NCI-H526 (cell line): ENCODE data around the gene TBCB.
"Not testable (repeated sequence)": the region's sequence is repeated elsewhere in the genome, so short reads cannot be mapped to it uniquely, and the experiment has no call there.

Source experiments
- DNase-seq, 2 experiments: peaks; one replicate each; lab custom pipeline; 2025; lab: John Stamatoyannopoulos, UW

TBCB gene

DNA sequence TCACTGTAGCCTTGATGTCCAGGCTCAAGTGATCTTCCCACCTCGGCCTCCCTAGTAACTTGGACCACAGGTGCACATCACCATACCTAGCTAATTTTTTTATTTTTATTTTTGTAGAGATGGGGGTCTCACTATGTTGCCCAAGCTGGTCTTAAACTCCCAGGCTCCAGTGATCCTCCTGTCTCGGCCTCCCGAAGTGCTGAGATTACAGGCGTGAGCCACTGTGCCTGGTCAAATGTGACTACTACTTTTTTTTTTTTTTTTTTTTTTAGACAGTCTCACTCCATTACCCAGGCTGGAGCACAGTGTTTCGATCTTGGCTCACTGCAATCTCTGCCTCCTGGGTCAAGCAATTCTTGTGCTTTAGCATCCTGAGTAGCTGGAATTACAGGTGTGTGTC lies 57.6 kb downstream of the TBCB start:
- DNase-seq: no peak

DNA sequence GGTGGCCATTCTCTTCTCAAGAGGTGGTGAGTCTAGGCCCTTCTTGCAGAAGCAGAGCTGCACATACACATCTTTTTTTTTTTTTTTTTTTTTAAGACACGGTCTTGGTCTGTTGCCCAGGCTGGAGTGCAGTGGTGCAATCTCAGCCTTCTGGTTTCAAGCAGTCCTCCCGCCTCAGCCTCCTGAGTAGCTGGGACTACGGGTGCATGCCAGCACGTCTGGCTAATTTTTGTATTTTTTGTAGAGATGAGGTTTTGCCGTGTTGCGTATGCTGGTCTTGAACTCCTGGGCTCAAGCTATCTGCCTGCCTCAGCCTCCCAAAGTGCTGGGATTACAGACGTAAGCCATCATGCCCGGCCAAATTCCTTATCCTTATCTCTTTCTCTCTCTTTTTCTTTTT lies 58.6 kb downstream of the TBCB start:
- not testable (repeated sequence) for DNase-seq
